HEK293 (cell line): ENCODE data around the gene STARD6.

Experiments used
- CTCF ChIP-seq: fragments of 450-650 bp; formaldehyde crosslinking; IDR thresholded peaks from 2 replicates; pipeline ENCODE4 v1.5.1; 2016; ENCODE audit warnings: missing biosample characterization, missing genetic modification characterization
- HOXD13 ChIP-seq: sonication (generic); formaldehyde crosslinking; IDR thresholded peaks from 2 replicates; pipeline ENCODE4 v1.8.0; 2022; ENCODE audit warnings: missing genetic modification reagents, borderline replicate concordance
- REST ChIP-seq: fragments of 450-650 bp; formaldehyde crosslinking; IDR thresholded peaks from 2 replicates; pipeline ENCODE4 v1.5.1; 2016; ENCODE audit warnings: missing biosample characterization, missing genetic modification characterization
- SP2 ChIP-seq: fragments of 450-650 bp; formaldehyde crosslinking; IDR thresholded peaks from 2 replicates; pipeline ENCODE4 v1.5.1; 2016; ENCODE audit warnings: missing biosample characterization, missing genetic modification characterization
- ZBTB21 ChIP-seq: fragments of 450-650 bp; formaldehyde crosslinking; IDR thresholded peaks from 2 replicates; pipeline ENCODE4 v1.5.1; 2017; ENCODE audit warnings: missing biosample characterization, missing genetic modification characterization
- ZNF274 ChIP-seq, 2 experiments: fragments of 200-500 bp in 1 of 2; fragments of 450-650 bp in 1 of 2; sonication (Bioruptor generic) in 1 of 2; formaldehyde crosslinking in 1 of 2; IDR thresholded peaks; 2 replicates each; pipeline versions ENCODE4 v1.5.1 to v1.6.1; 2014 to 2016; ENCODE audit warnings: borderline replicate concordance in 1 of 2, inconsistent platforms in 1 of 2, low read length in 1 of 2, missing biosample characterization in 1 of 2, missing genetic modification characterization in 1 of 2

- TF ChIP-seq SP2 (tag by site-specific recombination): no peak
- no peak for TF ChIP-seq CTCF (tag by site-specific recombination)
- TF ChIP-seq HOXD13 (CRISPR knock-in tag): no peak
- TF ChIP-seq ZNF274 (IDR thresholded peaks at IDR 0.05; ENCODE audit: low read length): no peak
- TF ChIP-seq ZNF274 (tag by site-specific recombination; IDR thresholded peaks at IDR 0.05; ENCODE audit: borderline replicate concordance): no peak
- TF ChIP-seq REST (tag by site-specific recombination): no peak
- TF ChIP-seq ZBTB21: no peak
Observed at GRCh38 chr18:54329787-54330186, 27.9 kb downstream of the STARD6 start.
